GM19240 (cell line): ENCODE results near the gene MEIS1.

Experiments used
- DNase-seq: peaks from one replicate; pipeline ENCODE4 v3.0.0; 2011; ENCODE audit warnings: low spot score; ENCODE audit not compliant: insufficient read length

MEIS1 gene

GRCh38 chr2:66565291-66565690, 130.4 kb downstream of the MEIS1 start:
- DNase-seq = no peak

DNA sequence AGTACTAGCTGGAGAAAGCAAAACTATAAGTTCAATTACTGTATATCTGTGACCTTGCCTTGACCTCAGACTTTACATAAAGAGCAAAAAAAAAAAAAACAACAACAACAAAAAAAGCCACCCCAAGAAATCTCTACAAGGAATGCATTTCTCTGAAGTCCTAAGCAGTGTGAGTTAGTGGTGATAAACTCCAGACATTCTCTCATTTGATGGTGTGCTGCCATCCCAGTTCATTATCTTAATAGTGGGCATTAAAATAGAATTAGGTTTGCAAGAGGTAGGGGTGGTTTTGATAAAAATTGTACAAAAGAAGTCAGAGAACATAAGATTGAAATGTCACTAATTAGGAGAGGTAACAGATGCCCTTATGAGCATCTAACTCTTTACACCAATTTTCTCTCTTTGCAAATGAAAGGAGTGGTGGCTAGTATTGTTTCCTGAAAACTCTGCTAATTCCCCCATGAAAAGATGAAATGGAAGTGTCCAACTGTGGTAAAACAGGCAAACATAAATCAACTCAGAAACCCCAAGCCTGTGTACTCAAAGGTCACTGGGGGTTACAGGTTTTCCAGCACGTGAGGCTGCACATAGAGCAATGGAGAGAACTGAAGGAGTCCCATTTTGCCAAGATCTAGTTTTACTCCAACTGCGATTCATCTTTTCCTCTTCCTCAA, 131.9 kb downstream of the MEIS1 start:
- no peak for DNase-seq

GRCh38 chr2:66567729-66568128, 132.8 kb downstream of the MEIS1 start:
- no peak for DNase-seq

- no peak for DNase-seq
Measured at GRCh38 chr2:66568650-66569300, 133.8 kb downstream of the MEIS1 start.

DNA sequence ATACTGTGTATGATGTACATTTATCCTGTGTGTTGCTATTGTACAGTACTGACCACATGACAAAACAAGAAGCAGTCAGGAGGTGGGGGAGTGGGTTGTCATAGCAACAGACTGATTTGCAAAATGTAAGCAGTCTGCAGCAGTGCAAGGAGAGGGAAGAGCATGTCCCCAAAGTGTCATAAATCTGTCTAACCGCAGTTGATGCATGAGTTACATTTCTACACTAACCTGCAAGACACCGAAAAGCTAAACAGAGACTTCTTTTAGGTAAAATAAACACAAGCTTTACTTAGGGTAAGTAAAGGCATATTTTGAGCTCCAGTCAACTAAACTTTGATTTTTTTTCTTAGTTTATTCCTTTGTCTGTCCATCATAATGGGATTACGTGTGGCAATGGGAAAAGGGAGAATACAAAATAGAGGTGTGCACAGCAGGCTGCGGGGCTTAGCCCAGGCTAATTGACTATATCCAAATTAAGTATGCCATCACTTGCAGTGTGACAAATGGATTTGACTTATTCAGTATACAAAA, 134.5 kb downstream of the MEIS1 start:
- DNase-seq = no peak

GRCh38 chr2:66569974-66570373, 135.0 kb downstream of the MEIS1 start:
- no peak for DNase-seq

- DNase-seq = no peak
Measured at GRCh38 chr2:66570471-66570870, 135.5 kb downstream of the MEIS1 start.

DNA sequence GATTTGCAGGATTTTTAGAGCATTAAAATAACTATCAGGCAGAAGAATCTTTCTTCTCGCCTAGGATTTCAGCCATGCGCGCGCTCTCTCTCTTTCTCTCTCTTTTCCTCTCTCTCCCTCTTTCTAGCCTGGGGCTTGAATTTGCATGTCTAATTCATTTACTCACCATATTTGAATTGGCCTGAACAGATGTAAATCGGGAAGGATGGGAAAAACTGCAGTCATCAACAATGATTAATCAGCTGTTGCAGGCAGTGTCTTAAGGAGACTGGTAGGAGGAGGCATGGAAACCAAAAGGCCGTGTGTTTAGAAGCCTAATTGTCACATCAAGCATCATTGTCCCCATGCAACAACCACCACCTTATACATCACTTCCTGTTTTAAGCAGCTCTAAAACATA, 137.0 kb downstream of the MEIS1 start:
- DNase-seq = no peak

DNA sequence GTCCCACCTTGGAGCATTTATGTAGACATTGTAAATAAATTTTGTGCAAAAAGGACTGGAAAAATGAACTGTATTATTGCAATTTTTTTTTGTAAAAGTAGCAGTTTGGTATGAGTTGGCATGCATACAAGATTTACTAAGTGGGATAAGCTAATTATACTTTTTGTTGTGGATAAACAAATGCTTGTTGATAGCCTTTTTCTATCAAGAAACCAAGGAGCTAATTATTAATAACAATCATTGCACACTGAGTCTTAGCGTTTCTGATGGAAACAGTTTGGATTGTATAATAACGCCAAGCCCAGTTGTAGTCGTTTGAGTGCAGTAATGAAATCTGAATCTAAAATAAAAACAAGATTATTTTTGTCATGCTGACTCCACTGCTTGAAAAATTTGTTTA, 137.5 kb downstream of the MEIS1 start:
- no peak for DNase-seq

DNA sequence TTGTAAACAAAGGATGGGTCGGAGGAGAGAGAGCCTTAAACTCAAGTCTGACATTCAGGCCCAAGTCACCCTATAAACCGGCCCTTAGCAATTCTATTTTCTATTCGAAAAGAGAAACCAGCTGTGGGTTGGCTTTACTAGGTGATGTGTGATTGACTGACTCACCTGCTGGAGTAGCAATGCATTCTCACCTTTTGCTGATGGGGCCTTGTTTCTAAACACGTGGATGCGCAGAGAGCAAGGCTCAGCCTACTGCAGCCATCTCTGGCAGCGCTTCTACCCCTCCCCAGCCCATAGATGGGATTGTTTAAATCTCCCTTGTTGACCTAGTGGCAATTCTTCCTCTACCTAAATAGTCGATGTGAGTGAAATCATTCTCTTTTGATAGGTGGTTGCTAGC, 138.5 kb downstream of the MEIS1 start:
- DNase-seq = no peak

GRCh38 chr2:66573821-66574233, 138.9 kb downstream of the MEIS1 start:
- DNase-seq = no peak

DNA sequence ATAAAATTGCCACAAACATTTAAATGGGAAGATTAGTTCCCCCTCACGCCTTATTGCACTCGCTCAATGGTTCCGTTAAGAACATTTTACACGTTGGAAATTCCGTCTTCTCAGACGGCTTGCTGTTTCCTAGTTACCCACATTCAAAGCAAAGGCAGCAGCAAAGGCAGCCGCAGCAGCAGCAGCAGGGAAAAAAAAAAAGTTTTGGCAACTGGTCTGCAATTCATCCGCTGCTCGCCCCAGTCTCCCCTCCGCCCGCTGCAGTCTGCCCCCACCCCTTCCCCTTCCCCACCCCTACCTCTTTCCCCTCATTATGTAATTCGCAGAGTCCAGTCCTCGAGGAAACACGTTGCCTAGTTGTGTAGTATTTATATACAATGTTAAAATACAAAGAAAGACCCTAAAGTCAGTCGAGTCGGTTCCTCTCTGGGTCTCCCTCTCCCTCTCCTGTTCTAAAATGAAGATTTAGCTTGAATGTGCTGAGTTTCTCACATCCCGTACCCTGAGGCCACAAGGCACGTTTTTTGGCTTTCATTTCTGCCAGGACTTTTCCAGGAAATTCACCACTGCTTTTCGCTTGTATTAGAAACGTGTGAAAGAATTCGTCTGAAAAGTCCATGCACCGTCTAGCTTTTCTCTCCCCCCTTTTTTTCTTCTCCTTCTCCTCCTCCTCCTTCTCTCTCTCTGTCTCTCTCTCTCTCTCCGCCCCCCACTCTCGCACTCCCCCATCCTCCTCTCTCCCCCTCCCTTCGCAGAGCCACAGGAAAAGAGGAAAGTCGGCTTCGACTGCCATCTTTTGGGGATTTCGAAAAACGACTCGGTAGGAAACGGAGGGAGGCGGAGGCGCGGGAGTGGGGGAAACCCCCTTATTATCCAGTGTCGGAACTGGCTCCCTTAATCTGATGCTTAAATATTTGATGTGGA, 140.0 kb downstream of the MEIS1 start:
- DNase-seq = no peak

GRCh38 chr2:66575625-66576310, 140.8 kb downstream of the MEIS1 start:
- no peak for DNase-seq

DNA sequence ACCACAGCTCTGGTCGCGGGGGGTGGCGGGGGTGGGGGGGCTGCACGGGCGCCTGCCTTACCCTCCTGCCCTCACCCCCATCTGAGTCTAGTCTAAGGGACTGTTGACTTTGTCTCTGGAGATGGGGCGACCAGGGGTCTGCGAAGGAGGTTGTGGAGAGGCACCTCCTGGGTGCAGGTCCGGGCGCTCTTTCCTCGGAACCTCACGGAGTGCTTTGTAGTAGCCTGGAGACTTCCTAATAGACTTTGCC, 141.3 kb downstream of the MEIS1 start:
- no peak for DNase-seq

- DNase-seq = no peak
Measured at GRCh38 chr2:66576561-66577320, 141.8 kb downstream of the MEIS1 start.

GRCh38 chr2:66577321-66578053, 142.6 kb downstream of the MEIS1 start:
- no peak for DNase-seq

DNA sequence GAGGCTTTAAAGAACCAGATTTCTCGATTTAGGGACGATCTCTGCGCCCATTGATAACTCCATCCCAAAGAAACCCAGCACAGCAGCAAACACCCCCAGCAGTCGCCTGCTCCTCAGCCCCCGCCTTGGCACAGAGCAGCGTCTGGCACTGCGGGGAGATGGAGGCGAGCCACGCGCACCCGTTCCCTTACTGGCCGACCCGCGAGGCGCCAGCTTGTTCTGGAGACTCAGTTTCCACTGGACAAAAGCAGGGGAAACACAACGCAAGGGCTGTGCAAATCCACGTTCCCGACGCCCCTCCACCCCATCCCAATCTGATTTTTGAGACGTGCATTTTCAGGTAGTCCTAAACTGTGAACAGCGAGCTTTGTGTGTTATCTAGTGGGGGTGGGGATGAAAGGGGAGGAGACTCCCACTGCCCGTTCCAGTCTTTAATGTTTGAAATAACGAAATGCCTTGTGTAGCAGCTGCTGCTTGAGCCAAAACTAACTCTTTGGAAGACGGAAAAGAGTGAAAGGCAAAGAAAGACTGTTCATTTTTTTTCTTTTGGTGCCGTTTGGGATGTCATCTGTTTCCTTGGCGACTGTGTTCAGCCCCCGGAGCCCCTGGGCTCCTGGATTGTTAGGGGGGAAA, 143.2 kb downstream of the MEIS1 start:
- no peak for DNase-seq

- no peak for DNase-seq
Measured at GRCh38 chr2:66578687-66579106, 143.8 kb downstream of the MEIS1 start.

DNA sequence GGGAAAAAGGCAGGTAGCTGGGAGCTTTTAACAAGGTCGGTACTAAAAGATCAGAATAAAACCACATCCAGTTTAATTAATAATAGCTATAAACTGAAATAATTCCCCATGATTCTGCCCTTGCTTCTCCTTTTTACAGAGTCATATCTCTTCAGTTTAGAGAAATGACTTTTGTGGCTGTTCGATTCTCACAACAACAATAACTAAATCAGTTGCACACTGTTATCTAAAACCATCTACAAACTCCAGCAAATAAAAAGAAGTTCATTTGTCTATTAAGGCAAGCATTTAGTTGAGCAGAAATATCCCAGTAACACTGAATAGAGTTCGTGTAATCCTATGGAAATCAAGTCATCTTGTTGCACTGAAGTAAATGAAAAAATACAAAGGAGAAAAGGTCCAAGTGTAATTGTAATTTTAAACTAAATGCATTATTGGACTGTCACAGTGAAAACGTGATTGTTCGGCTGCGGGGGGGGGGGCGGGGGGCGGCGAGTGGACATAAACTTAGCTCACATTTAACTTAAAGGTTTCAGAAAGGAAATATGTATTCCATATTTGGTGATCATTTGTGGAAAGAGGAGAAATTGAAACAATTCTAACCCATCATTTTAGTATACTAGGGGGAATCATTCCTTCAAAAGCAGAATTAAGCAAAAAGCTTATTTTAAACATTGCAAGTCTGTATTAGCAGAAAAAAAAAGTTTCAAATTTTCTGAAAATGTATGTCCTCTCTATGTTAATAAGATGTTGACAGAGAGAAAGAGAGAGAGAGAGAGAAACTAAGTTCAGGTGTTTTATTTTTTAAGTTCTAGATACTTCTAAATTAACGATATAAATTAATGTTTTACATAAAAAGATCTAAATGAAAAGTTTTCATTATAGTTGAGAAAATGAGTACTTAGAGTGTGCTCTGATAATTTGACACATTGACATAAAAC, 144.5 kb downstream of the MEIS1 start:
- no peak for DNase-seq
